Dedifferentiated amniotic fluid mesenchymal stem cell (primary cell): ENCODE measurements around the gene WDR70.
"Not testable (repeated sequence)": the region's sequence is repeated elsewhere in the genome, so short reads cannot be mapped to it uniquely, and the experiment has no call there.

Experiments used
- DNase-seq: peaks from one replicate; pipeline ENCODE4 v3.0.0-alpha.2; 2016; ENCODE audit errors: extremely low spot score

The WDR70 gene

GRCh38 chr5:37767961-37768360, 388.8 kb downstream of the WDR70 start:
- no peak for DNase-seq

GRCh38 chr5:37768371-37768770, 389.3 kb downstream of the WDR70 start:
- DNase-seq: no peak

GRCh38 chr5:37769108-37769507, 390.0 kb downstream of the WDR70 start:
- no peak for DNase-seq

- no peak for DNase-seq
Measured at GRCh38 chr5:37769840-37770239, 390.7 kb downstream of the WDR70 start.

- no peak for DNase-seq
Measured at GRCh38 chr5:37770786-37771185, 391.7 kb downstream of the WDR70 start.

GRCh38 chr5:37771203-37771611, 392.1 kb downstream of the WDR70 start:
- no peak for DNase-seq

GRCh38 chr5:37771731-37772130, 392.6 kb downstream of the WDR70 start:
- peak; percentile 92 for DNase-seq

- no peak for DNase-seq
Measured at GRCh38 chr5:37772255-37772654, 393.1 kb downstream of the WDR70 start.

- DNase-seq: no peak
Measured at GRCh38 chr5:37773809-37774208, 394.7 kb downstream of the WDR70 start.

GRCh38 chr5:37774912-37775483, 395.9 kb downstream of the WDR70 start:
- no peak for DNase-seq

- peak; percentile 80 for DNase-seq
Measured at GRCh38 chr5:37776826-37777225, 397.7 kb downstream of the WDR70 start.

- DNase-seq: no peak
Measured at GRCh38 chr5:37777432-37778130, 398.5 kb downstream of the WDR70 start.

- not testable (repeated sequence) for DNase-seq
Measured at GRCh38 chr5:37781409-37781808, 402.3 kb downstream of the WDR70 start.

GRCh38 chr5:37786416-37786815, 407.3 kb downstream of the WDR70 start:
- no peak for DNase-seq

GRCh38 chr5:37786862-37787519, 407.9 kb downstream of the WDR70 start:
- DNase-seq: peak; percentile 59

GRCh38 chr5:37787742-37788141, 408.6 kb downstream of the WDR70 start:
- DNase-seq: no peak

- DNase-seq: no peak
Measured at GRCh38 chr5:37789991-37790390, 410.9 kb downstream of the WDR70 start.

GRCh38 chr5:37791321-37791720, 412.2 kb downstream of the WDR70 start:
- DNase-seq: no peak

- no peak for DNase-seq
Measured at GRCh38 chr5:37792975-37793631, 414.0 kb downstream of the WDR70 start.

- DNase-seq: not testable (repeated sequence)
Measured at GRCh38 chr5:37795292-37795691, 416.2 kb downstream of the WDR70 start.

- not testable (repeated sequence) for DNase-seq
Measured at GRCh38 chr5:37796435-37796834, 417.3 kb downstream of the WDR70 start.

GRCh38 chr5:37799865-37800421, 420.8 kb downstream of the WDR70 start:
- DNase-seq: no peak
